Measurements from ENCODE around the gene CDKN2AIP. TPM values are rescaled to one million over a fixed set of nuclear protein-coding genes. Genes with fewer than 3 reads are reported as not detected.
"Not testable (repeated sequence)": the region's sequence is repeated elsewhere in the genome, so short reads cannot be mapped to it uniquely, and the experiment has no call there.

Gene CDKN2AIP
- polyA plus RNA-seq, 1 of the 3 experiments (the other 2 are of a cell fraction): 8.3 TPM

GRCh38 chr4:183431614-183432013 lies 12.8 kb upstream of the CDKN2AIP start:
- CTCF ChIA-PET: no interaction called here

GRCh38 chr4:183433183-183433582 lies 11.3 kb upstream of the CDKN2AIP start:
- CTCF ChIA-PET; H3K4me3 ChIP-seq (ENCODE audit: low read depth in 2 of 2, low read length in 1 of 2); H3K9me3 ChIP-seq; H3K9ac ChIP-seq; H3K9me2 ChIP-seq; H3K79me2 ChIP-seq (ENCODE audit: insufficient read depth); H3F3A ChIP-seq (replicated peaks; ENCODE audit: insufficient read depth); H3K4me1 ChIP-seq (ENCODE audit: control insufficient read depth in 1 of 2, insufficient read depth in 2 of 2, low read depth in 1 of 2, low read length in 1 of 2); H2AFZ ChIP-seq (ENCODE audit: low read depth); H3K27ac ChIP-seq (ENCODE audit: low read depth in 2 of 2, low read length in 1 of 2); H3K27me3 ChIP-seq (ENCODE audit: insufficient read depth); H4K20me1 ChIP-seq (ENCODE audit: insufficient read depth); DNase-seq; POLR2A ChIA-PET; H3K4me2 ChIP-seq; H3K36me3 ChIP-seq (replicated peaks in 1 of 2; ENCODE audit: control insufficient read depth in 1 of 2, insufficient read depth in 2 of 2, low read length in 1 of 2): not testable (repeated sequence)
- WGBS (ENCODE audit: low lambda C conversion rate): 0% methylated on average over 1 of the region's 27 CpGs

More at GRCh38 chr4:183431614-183432013, 12.8 kb upstream of the CDKN2AIP start:
- Histone ChIP-seq H4K20me1 (ENCODE audit: insufficient read depth) (no peaks in the 10 kb centered on the region), H3K36me3 (replicated peaks in 1 of 2; ENCODE audit: control insufficient read depth in 1 of 2, insufficient read depth in 2 of 2, low read length in 1 of 2) (no peaks in the 10 kb centered on the region), H3K9ac (no peak overlapping the region), H3F3A (replicated peaks; ENCODE audit: insufficient read depth) (no peaks in the 10 kb centered on the region), H3K4me2 (no peak overlapping the region), H3K27ac (ENCODE audit: low read depth in 2 of 2, low read length in 1 of 2) (no peak overlapping the region), H3K4me3 (ENCODE audit: low read depth in 2 of 2, low read length in 1 of 2) (no peak overlapping the region), H3K79me2 (ENCODE audit: insufficient read depth) (no peaks in the 10 kb centered on the region), H3K27me3 (ENCODE audit: insufficient read depth) (no peaks in the 10 kb centered on the region), H3K9me3 (no peaks in the 10 kb centered on the region), H2AFZ (ENCODE audit: low read depth) (no peak overlapping the region), H3K4me1 (ENCODE audit: control insufficient read depth in 1 of 2, insufficient read depth in 2 of 2, low read depth in 1 of 2, low read length in 1 of 2) (no peaks in the 10 kb centered on the region), H3K9me2 (no peaks in the 10 kb centered on the region)
- TF ChIP-seq CHD2 (IDR thresholded peaks at IDR 0.05; ENCODE audit: low read length, partially characterized antibody): no peak
- no peak for TF ChIP-seq MXI1 (IDR thresholded peaks at IDR 0.05; ENCODE audit: low read depth, low read length)
- no peak for TF ChIP-seq TCF12 (IDR thresholded peaks at IDR 0.05)
- no peak for TF ChIP-seq GATA2 (CRISPR knock-in tag; IDR thresholded peaks at IDR 0.05)
- TF ChIP-seq ELF1 (IDR thresholded peaks at IDR 0.05): no peak
- TF ChIP-seq YY1 (IDR thresholded peaks at IDR 0.05; ENCODE audit: low read depth): no peak
- TF ChIP-seq IRF3 (IDR thresholded peaks at IDR 0.05; ENCODE audit: low read depth, low read length): no peak
- no peak for TF ChIP-seq POLR2AphosphoS5 (IDR thresholded peaks at IDR 0.05; ENCODE audit: low read depth, low read length)
- no peak for TF ChIP-seq GABPA (IDR thresholded peaks at IDR 0.05; ENCODE audit: low read depth)
- TF ChIP-seq CTCF (IDR thresholded peaks at IDR 0.05): no peak
- TF ChIP-seq EP300 (IDR thresholded peaks at IDR 0.05; ENCODE audit: borderline replicate concordance in 1 of 2, low read depth in 1 of 2, low read length in 1 of 2): no peak
- TF ChIP-seq TEAD4 (IDR thresholded peaks at IDR 0.05; ENCODE audit: borderline replicate concordance, insufficient read depth): no peak
- no peak for TF ChIP-seq USF2 (IDR thresholded peaks at IDR 0.05; ENCODE audit: borderline replicate concordance, low read depth, low read length)
- DNase-seq: no peak
- 88% methylated on average over 9 of the region's 9 CpGs for WGBS (ENCODE audit: low lambda C conversion rate)
- POLR2A ChIA-PET: no interaction called here

All from SK-N-SH (cell line).